ENCODE results near the gene ITPRID2. TPM values are rescaled to one million over a fixed set of nuclear protein-coding genes. Genes with fewer than 3 reads are reported as not detected.

Gene ITPRID2
- total RNA-seq, 1 donor from 2014 or later, result 50.9 TPM

DNA sequence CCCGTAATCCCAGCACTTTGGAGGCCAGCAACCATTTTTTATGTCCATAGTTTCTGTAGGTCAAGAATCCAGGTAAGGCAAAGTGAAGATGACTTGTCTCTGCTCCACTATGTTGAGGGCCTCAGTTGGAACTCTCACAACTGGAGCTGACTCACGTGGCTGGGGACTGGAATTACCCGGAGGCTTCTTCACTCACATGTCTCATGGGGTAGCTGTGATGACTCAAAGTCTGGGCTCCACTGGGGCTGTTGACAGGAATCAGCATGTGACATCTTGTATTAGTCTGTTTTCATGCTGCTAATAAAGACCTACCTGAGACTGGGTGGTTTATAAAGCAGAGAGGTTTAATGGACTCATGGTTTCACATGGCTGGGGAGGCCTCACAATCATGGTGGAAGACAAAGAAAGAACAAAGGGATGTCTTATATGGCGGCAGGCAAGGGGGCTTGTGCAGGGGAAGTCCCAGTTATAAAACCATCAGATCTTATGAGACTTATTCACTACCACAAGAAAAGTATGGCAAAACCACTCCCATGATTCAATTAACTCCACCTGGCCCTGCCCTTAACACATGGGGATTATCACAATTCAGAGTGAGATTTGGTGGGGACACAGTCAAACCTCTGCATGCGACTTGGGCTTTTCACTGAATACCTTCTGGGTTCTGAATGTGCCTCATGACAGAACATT lies 86.3 kb downstream of the ITPRID2 start:
- no peak for DNase-seq (ENCODE audit: low spot score in 2 of 2)
- TF ChIP-seq, protein P1, sequence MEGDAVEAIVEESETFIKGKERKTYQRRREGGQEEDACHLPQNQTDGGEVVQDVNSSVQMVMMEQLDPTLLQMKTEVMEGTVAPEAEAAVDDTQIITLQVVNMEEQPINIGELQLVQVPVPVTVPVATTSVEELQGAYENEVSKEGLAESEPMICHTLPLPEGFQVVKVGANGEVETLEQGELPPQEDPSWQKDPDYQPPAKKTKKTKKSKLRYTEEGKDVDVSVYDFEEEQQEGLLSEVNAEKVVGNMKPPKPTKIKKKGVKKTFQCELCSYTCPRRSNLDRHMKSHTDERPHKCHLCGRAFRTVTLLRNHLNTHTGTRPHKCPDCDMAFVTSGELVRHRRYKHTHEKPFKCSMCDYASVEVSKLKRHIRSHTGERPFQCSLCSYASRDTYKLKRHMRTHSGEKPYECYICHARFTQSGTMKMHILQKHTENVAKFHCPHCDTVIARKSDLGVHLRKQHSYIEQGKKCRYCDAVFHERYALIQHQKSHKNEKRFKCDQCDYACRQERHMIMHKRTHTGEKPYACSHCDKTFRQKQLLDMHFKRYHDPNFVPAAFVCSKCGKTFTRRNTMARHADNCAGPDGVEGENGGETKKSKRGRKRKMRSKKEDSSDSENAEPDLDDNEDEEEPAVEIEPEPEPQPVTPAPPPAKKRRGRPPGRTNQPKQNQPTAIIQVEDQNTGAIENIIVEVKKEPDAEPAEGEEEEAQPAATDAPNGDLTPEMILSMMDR (IDR thresholded peaks at IDR 0.05), result no peak
- Histone ChIP-seq H3K4me1 (no peaks in the 10 kb centered on the region), H3K27ac (no peak overlapping the region), H3K27me3 (no peaks in the 10 kb centered on the region), H3K36me3 (no peaks in the 10 kb centered on the region), H3K9me3 (no peaks in the 10 kb centered on the region), H3K4me3 (no peak overlapping the region)
- intact Hi-C loops (cut with DNase I), result no loop called here

DNA sequence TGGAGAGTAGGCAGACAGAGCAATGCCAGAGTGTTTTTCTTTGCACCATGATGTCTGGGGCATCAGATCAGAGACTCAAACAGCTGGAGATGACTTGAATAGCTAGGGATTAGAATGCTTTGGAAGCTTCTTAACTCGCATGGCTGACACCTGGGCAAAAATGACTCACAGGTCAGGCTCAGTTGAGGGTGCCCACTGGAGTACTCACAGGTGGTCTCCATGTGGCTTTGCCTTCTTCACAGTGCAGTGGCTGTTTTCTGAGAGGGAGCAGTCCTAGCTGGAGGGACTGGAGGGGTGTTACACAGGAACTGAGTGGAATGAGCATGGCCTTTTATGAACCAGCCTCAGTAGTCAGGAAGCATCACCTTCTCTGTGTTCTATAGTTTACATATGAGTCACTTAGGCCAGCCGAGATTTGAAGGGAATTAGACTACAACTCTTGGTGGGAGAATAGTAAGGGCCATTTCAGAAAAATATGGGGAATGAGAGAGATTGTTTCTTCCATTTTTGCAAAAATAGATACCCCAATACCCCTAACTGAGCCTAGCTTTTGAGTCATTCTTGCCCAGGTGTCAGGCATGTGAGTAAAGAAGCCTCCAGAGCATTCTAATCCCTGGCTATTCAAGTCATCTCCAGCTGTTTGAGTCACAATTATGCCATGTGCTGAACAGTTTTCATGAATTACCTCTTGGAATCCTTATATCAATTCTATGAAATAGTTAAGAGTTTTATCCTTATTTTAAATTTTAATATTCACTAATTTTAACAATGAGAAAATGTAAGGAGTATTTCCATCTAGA lies 87.0 kb downstream of the ITPRID2 start:
- H3K36me3 ChIP-seq, result no peaks in the 10 kb centered on the region
- no peak overlapping the region for H3K27ac ChIP-seq
- H3K27me3 ChIP-seq, result no peaks in the 10 kb centered on the region
- no peaks in the 10 kb centered on the region for H3K9me3 ChIP-seq
- no peak overlapping the region for H3K4me3 ChIP-seq
- no peaks in the 10 kb centered on the region for H3K4me1 ChIP-seq
- intact Hi-C loops (cut with DNase I), result no loop called here
- TF ChIP-seq, protein P1 (IDR thresholded peaks at IDR 0.05), result no peak
- no peak for DNase-seq (ENCODE audit: low spot score in 2 of 2)

Other genes starting within 250 kb of the ITPRID2 start
- gene CERKL, start 234.6 kb upstream of the ITPRID2 start, total RNA-seq, result not detected
- not detected for gene NEUROD1, start 211.2 kb upstream of the ITPRID2 start, total RNA-seq
- not detected for gene PPP1R1C, start 94.1 kb downstream of the ITPRID2 start, total RNA-seq

All from ascending aorta (tissue), 2 donors.